ENCODE data around the gene ENTHD1. TPM values are rescaled to one million over a fixed set of nuclear protein-coding genes. Genes with fewer than 3 reads are reported as not detected.

Gene ENTHD1
- total and polyA plus RNA-seq, 2 of the 4 experiments (the other 2 are of a cell fraction): not detected

DNA sequence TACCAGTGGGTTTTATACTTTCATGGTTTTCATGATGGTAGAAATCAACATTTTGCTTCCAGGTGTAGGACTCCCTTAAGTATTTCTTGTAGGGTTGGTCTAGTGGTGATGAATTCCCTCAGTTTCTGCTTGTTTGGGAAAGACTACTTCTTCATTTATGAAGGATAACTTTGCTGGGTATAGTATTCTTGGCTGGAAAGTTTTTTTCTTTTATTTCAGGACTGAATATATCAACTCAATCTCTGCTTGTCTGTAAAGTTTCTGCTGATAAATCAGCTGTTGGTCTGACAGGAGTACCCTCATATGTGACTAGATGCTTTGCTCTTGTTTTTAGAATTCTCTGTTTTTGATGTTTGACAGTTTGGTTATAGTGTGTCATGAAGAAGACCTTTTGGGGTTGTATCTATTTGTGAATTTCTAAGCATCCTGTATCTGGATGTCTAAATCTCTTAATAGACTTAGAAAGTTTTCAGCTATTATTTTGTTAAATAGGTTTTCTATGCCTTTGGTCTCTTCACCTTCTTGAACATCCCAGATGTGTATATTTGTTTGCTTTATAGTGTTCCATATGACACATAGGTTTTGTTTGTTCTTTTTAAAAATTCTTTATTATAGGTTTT lies 95.9 kb downstream of the ENTHD1 start:
- BruUV-seq (replicated peaks): no TSS peak
- no peak overlapping the region for H3K4me3 ChIP-seq (ENCODE audit: insufficient read depth, low read depth, low read length)
- H4K8ac ChIP-seq (ENCODE audit: low read depth in 2 of 2, low read length in 2 of 2): no peak overlapping the region
- no peak overlapping the region for H3K4ac ChIP-seq (ENCODE audit: low read depth, low read length)
- no peak overlapping the region for H2AK9ac ChIP-seq (replicated peaks; ENCODE audit: low read depth, low read length, poor library complexity)
- peaks cover 11% of the 10 kb centered on the region for H3K9me3 ChIP-seq (ENCODE audit: control insufficient read depth, insufficient read depth, low read length)
- H4K20me1 ChIP-seq (ENCODE audit: insufficient read depth, low read length): no peaks in the 10 kb centered on the region
- no peaks in the 10 kb centered on the region for H3K79me1 ChIP-seq (ENCODE audit: low read depth in 1 of 2, low read length in 2 of 2)
- H4K5ac ChIP-seq (ENCODE audit: low read depth, low read length): no peak overlapping the region
- intact Hi-C loops (cut with micrococcal nuclease): no loop called here
- no peak overlapping the region for H2BK20ac ChIP-seq (ENCODE audit: low read depth, low read length)
- H2AK5ac ChIP-seq (ENCODE audit: low read depth, low read length): no peak overlapping the region
- no peaks in the 10 kb centered on the region for H3K9me1 ChIP-seq (ENCODE audit: insufficient read depth, low read length)
- POLR2A ChIA-PET (ENCODE audit: unreplicated experiment): no interaction called here
- TF ChIP-seq MAZ (IDR thresholded peaks at IDR 0.05; ENCODE audit: borderline replicate concordance, low read depth, low read length) (no peak), FOS (IDR thresholded peaks at IDR 0.05; ENCODE audit: low read depth, low read length) (no peak), RFX5 (IDR thresholded peaks at IDR 0.05; ENCODE audit: low read depth, low read length) (no peak), MAFK (IDR thresholded peaks at IDR 0.05; ENCODE audit: low read depth, low read length) (no peak), BHLHE40 (IDR thresholded peaks at IDR 0.05; ENCODE audit: low read depth, low read length) (no peak), MXI1 (IDR thresholded peaks at IDR 0.05; ENCODE audit: borderline replicate concordance, low read depth, low read length) (no peak), ELK1 (IDR thresholded peaks at IDR 0.05; ENCODE audit: borderline replicate concordance, low read depth, low read length) (no peak)
- no peak overlapping the region for H3K4me2 ChIP-seq (ENCODE audit: low read depth, low read length)
- H3K23ac ChIP-seq (ENCODE audit: low read depth, low read length): no peak overlapping the region
- H3K27me3 ChIP-seq (ENCODE audit: control insufficient read depth, insufficient read depth, low read length): peaks cover 18% of the 10 kb centered on the region
- H2AFZ ChIP-seq (replicated peaks; ENCODE audit: low read length, poor library complexity): no peak overlapping the region
- no peak overlapping the region for H3K56ac ChIP-seq (ENCODE audit: extremely low read depth, insufficient read depth, low read length)
- ATAC-seq (ENCODE audit: low read depth): no peak
- CTCF ChIA-PET: no interaction called here
- in situ Hi-C loops (cut with MboI; ENCODE audit: low sequenced_read_pairs): no loop called here
- no peaks in the 10 kb centered on the region for H3K36me3 ChIP-seq (ENCODE audit: control insufficient read depth, insufficient read depth, low read length)
- H3K9ac ChIP-seq (ENCODE audit: low read depth, low read length): no peak overlapping the region
- no peak overlapping the region for H3K14ac ChIP-seq (replicated peaks; ENCODE audit: low read depth, low read length)
- no peak overlapping the region for H4K91ac ChIP-seq (ENCODE audit: insufficient read depth, low read depth, low read length)
- DNase-seq: no peak
- no peaks in the 10 kb centered on the region for H3K4me1 ChIP-seq (ENCODE audit: control insufficient read depth, insufficient read depth, low read length)
- H2BK120ac ChIP-seq (ENCODE audit: low read depth, low read length): no peak overlapping the region
- H2BK5ac ChIP-seq (ENCODE audit: low read depth, low read length, poor library complexity, severe bottlenecking): no peak overlapping the region
- H3K18ac ChIP-seq (ENCODE audit: low read depth, low read length): no peak overlapping the region
- dilution Hi-C loops (cut with HindIII; ENCODE audit: low sequenced_read_pairs, unreplicated experiment): no loop called here
- no peak overlapping the region for H3K27ac ChIP-seq (ENCODE audit: insufficient read depth, low read length)
- H2BK15ac ChIP-seq (ENCODE audit: low read depth, low read length): no peak overlapping the region
